Loucy (cell line): ENCODE results near the gene PFKFB3.

Source experiments
- H2AFZ ChIP-seq: fragments of 200-600 bp; sonication (generic); 2 replicates; pipeline ENCODE4 v1.6.0; 2016; ENCODE audit warnings: antibody characterized with exemption, mild to moderate bottlenecking, low read length, moderate library complexity
- H3F3A ChIP-seq: fragments of 200-600 bp; 2 replicates; pipeline ENCODE4 v1.6.0; 2016; ENCODE audit warnings: antibody characterized with exemption, low read depth, mild to moderate bottlenecking
- H3K27me3 ChIP-seq: fragments of 200-600 bp; sonication (generic); 2 replicates; pipeline ENCODE4 v1.6.1; 2014; ENCODE audit warnings: low read length, mild to moderate bottlenecking; ENCODE audit not compliant: insufficient read depth, poor library complexity, severe bottlenecking
- H3K36me3 ChIP-seq: fragments of 200-600 bp; sonication (generic); 2 replicates; pipeline ENCODE4 v1.6.1; 2016; ENCODE audit warnings: low read length; ENCODE audit not compliant: insufficient read depth
- H3K4me1 ChIP-seq: fragments of 200-600 bp; sonication (generic); 2 replicates; pipeline ENCODE4 v1.5.1; 2014; ENCODE audit warnings: low read length, mild to moderate bottlenecking; ENCODE audit not compliant: insufficient read depth, poor library complexity, severe bottlenecking
- H3K4me2 ChIP-seq: fragments of 200-600 bp; sonication (generic); 2 replicates; pipeline ENCODE4 v1.6.0; 2014; ENCODE audit warnings: antibody characterized with exemption, low read length, low read depth, mild to moderate bottlenecking; ENCODE audit not compliant: poor library complexity, severe bottlenecking
- H3K4me3 ChIP-seq: fragments of 200-600 bp; sonication (generic); 2 replicates; pipeline ENCODE4 v1.5.1; 2014; ENCODE audit warnings: low read length, mild to moderate bottlenecking, mixed read lengths; ENCODE audit not compliant: poor library complexity, severe bottlenecking
- H3K79me2 ChIP-seq: fragments of 200-600 bp; sonication (generic); 2 replicates; pipeline ENCODE4 v1.6.1; 2014; ENCODE audit warnings: low read length; ENCODE audit not compliant: insufficient read depth
- H3K9ac ChIP-seq: fragments of 200-600 bp; sonication (generic); 2 replicates; pipeline ENCODE4 v1.6.0; 2014; ENCODE audit warnings: mild to moderate bottlenecking, low read depth, low read length, moderate library complexity; ENCODE audit not compliant: poor library complexity, severe bottlenecking
- H3K9me2 ChIP-seq: fragments of 200-600 bp; sonication (generic); replicated peaks from 2 replicates; pipeline ENCODE4 v1.6.1; 2016; ENCODE audit warnings: low read depth, low read length, mixed read lengths
- H3K9me3 ChIP-seq: fragments of 200-600 bp; sonication (generic); 2 replicates; pipeline ENCODE4 v1.6.1; 2014; ENCODE audit warnings: mild to moderate bottlenecking, antibody characterized with exemption, low read length, low read depth; ENCODE audit not compliant: insufficient read depth
- H4K20me1 ChIP-seq: fragments of 200-600 bp; sonication (generic); 2 replicates; pipeline ENCODE4 v1.6.0; 2014; ENCODE audit warnings: antibody characterized with exemption, low read length, mild to moderate bottlenecking; ENCODE audit not compliant: insufficient read depth, poor library complexity, severe bottlenecking
- EZH2phosphoT487 ChIP-seq: fragments of 200-600 bp; IDR thresholded peaks from 2 replicates; pipeline ENCODE4 v1.6.1; 2018; ENCODE audit warnings: antibody characterized with exemption, mild to moderate bottlenecking, moderate library complexity, borderline replicate concordance
- TF ChIP-seq, protein P1 (sequence below): fragments of 200-600 bp; sonication (generic); conservative IDR thresholded peaks from 2 replicates; pipeline ENCODE4 v1.5.1; 2014; ENCODE audit warnings: mild to moderate bottlenecking, antibody characterized with exemption, low read length

The PFKFB3 gene

DNA sequence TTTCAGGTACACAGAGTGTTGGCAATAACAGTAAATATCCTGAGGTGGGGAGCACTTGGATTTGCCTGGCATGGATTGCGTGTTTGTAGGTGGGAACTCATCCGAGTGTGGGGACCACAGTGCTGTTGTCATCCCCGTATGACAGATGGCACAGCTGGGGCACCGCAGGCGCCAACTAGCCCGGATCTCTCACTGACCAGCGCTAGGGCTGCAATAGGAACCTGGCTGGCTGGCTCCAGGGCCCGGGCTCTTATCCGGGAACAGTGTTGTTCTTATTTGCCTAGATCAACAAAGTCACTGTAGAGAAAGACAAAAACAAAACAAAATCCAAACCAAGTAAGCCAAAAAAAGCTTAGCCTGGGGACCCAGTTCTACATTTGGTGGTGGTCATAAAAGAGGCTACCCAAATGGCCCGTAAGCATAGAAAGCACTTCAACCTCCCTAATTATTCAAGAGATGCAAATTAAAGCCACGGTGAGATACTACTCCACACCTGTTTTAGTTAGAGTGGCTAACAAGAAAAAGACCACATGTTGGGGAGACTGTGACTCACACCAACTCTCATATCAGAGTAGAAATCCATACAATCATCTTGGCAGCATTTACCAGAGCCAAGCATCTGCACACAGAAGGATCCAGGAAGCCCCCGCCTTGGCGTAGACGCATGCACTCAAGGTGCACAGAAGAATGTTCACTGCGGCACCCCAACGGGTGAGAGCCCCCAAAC is 27.2 kb upstream of the PFKFB3 start:
- no peaks in the 10 kb centered on the region for H3K9me2 ChIP-seq
- no peaks in the 10 kb centered on the region for H3K9me3 ChIP-seq
- no peak overlapping the region for H3K4me2 ChIP-seq
- H4K20me1 ChIP-seq: no peaks in the 10 kb centered on the region
- H3K9ac ChIP-seq: no peak overlapping the region
- peaks cover 24% of the 10 kb centered on the region for H3K4me1 ChIP-seq
- H3K4me3 ChIP-seq: no peak overlapping the region
- peaks cover 4% of the 10 kb centered on the region; the same call in 1 of the 2 replicates for H3K36me3 ChIP-seq
- TF ChIP-seq EZH2phosphoT487: no peak
- TF ChIP-seq, protein P1, sequence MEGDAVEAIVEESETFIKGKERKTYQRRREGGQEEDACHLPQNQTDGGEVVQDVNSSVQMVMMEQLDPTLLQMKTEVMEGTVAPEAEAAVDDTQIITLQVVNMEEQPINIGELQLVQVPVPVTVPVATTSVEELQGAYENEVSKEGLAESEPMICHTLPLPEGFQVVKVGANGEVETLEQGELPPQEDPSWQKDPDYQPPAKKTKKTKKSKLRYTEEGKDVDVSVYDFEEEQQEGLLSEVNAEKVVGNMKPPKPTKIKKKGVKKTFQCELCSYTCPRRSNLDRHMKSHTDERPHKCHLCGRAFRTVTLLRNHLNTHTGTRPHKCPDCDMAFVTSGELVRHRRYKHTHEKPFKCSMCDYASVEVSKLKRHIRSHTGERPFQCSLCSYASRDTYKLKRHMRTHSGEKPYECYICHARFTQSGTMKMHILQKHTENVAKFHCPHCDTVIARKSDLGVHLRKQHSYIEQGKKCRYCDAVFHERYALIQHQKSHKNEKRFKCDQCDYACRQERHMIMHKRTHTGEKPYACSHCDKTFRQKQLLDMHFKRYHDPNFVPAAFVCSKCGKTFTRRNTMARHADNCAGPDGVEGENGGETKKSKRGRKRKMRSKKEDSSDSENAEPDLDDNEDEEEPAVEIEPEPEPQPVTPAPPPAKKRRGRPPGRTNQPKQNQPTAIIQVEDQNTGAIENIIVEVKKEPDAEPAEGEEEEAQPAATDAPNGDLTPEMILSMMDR: no peak
- no peaks in the 10 kb centered on the region for H3K27me3 ChIP-seq
- peaks cover 89% of the 10 kb centered on the region for H3K79me2 ChIP-seq
- H3F3A ChIP-seq: no peaks in the 10 kb centered on the region
- no peak overlapping the region for H2AFZ ChIP-seq

DNA sequence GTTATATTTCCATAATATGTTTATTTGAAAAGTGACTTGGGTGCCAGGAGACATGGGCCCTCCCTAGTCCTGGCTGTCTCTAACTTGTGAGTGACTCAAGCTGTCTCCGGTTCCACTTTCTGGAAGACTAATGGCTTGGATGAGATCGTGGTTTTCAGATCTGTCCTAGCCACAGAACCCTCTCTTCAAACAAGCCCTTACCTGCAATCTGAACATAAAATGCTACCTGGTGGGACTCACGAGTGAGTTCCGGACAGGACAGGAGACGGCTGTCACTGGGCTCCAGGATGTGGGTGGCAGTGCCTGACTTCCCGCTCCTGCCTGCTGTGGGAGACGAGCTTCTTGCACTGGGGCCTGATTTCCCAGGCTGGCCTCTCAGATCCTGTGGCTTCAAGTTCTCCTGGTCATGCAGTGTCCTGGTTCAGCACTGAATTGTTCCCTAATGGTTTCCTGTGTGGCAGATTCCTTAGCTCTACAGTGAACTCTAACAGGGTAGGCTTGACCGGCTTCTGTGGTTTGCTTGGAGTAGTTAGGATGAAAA is 26.0 kb upstream of the PFKFB3 start:
- H3K4me2 ChIP-seq: no peak overlapping the region
- H3K27me3 ChIP-seq: no peaks in the 10 kb centered on the region
- H3K4me1 ChIP-seq: peaks cover 22% of the 10 kb centered on the region
- no peak overlapping the region for H3K9ac ChIP-seq
- H3F3A ChIP-seq: no peaks in the 10 kb centered on the region
- no peaks in the 10 kb centered on the region for H4K20me1 ChIP-seq
- H3K4me3 ChIP-seq: no peak overlapping the region
- no peaks in the 10 kb centered on the region for H3K9me2 ChIP-seq
- H3K36me3 ChIP-seq: peaks cover 4% of the 10 kb centered on the region; the same call in 1 of the 2 replicates
- no peak overlapping the region for H2AFZ ChIP-seq
- peaks cover 90% of the 10 kb centered on the region for H3K79me2 ChIP-seq
- H3K9me3 ChIP-seq: no peaks in the 10 kb centered on the region
- no peak for TF ChIP-seq EZH2phosphoT487
- TF ChIP-seq, protein P1: no peak

DNA sequence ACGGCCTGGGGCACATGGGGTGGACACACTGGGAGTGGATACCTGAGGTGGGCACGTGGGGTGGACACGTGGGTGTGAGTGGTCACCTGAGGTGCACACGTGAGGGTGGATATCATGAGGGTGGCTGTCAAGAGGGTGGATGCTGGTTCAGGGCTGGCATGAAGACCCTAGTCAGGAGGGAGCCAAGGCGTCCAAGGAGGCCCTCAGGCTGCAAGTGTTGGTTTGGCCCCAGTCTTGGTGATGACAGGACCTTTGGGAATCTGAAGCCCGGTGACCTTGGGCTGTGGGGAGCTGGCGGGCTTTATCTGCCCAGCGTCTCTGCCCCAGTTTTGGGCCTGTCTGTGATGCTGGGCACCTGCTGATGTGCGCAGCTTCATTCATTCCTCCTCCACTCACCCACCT is 24.9 kb upstream of the PFKFB3 start:
- H3K9me3 ChIP-seq: no peaks in the 10 kb centered on the region
- peaks cover 89% of the 10 kb centered on the region for H3K79me2 ChIP-seq
- no peak overlapping the region for H3K4me3 ChIP-seq
- H3K36me3 ChIP-seq: peaks cover 4% of the 10 kb centered on the region; the same call in 1 of the 2 replicates
- H3K27me3 ChIP-seq: no peaks in the 10 kb centered on the region
- no peaks in the 10 kb centered on the region for H3K9me2 ChIP-seq
- peaks cover 18% of the 10 kb centered on the region for H3K4me1 ChIP-seq
- H3K4me2 ChIP-seq: no peak overlapping the region
- no peaks in the 10 kb centered on the region for H3F3A ChIP-seq
- TF ChIP-seq, protein P1: no peak
- no peak overlapping the region for H2AFZ ChIP-seq
- H3K9ac ChIP-seq: no peak overlapping the region
- H4K20me1 ChIP-seq: peaks cover 4% of the 10 kb centered on the region
